ENCODE data around the gene DUSP22. TPM values are rescaled to one million over a fixed set of nuclear protein-coding genes. Genes with fewer than 3 reads are reported as not detected.
"Not testable (repeated sequence)": the region's sequence is repeated elsewhere in the genome, so short reads cannot be mapped to it uniquely, and the experiment has no call there.

DUSP22 gene
- total RNA-seq, 8 experiments from 2014 or later, result 17.1 to 46.5 (median 18.5) TPM

- no peak for ATAC-seq (replicated peaks in 6 of 8)
- Histone ChIP-seq H3K27ac (no peak overlapping the region), H3K4me1 (replicated peaks in 1 of 2) (no peaks in the 10 kb centered on the region), H3K4me3 (no peak overlapping the region)
- in situ Hi-C loops (cut with MboI; ENCODE audit: low pct_unique_long_range_greater_than_20kb in 2 of 9, low sequenced_read_pairs in 9 of 9, unreplicated experiment in 9 of 9), result no loop called here
- WGBS, 10 experiments, result 25 to 70% (median 55%) methylated on average over 4 to 11 of the region's 11 CpGs
Observed at GRCh38 chr6:364609-365540, 72.6 kb downstream of the DUSP22 start.

- no peak overlapping the region for H3K27ac ChIP-seq
- WGBS, 10 experiments, result 29 to 75% (median 55%) methylated on average over 5 to 6 of the region's 6 CpGs; no CpG with 5 or more reads in 1 of the 10 experiments
- H3K4me1 ChIP-seq (replicated peaks in 1 of 2), result no peaks in the 10 kb centered on the region
- no peak for ATAC-seq (replicated peaks in 6 of 8)
- H3K4me3 ChIP-seq, result no peak overlapping the region
- in situ Hi-C loops (cut with MboI; ENCODE audit: low pct_unique_long_range_greater_than_20kb in 2 of 9, low sequenced_read_pairs in 9 of 9, unreplicated experiment in 9 of 9), result no loop called here
Observed at GRCh38 chr6:365835-366234, 73.5 kb downstream of the DUSP22 start.

GRCh38 chr6:366389-367297, 74.4 kb downstream of the DUSP22 start:
- H3K4me1 ChIP-seq (replicated peaks in 1 of 2), result no peaks in the 10 kb centered on the region
- in situ Hi-C loops (cut with MboI; ENCODE audit: low pct_unique_long_range_greater_than_20kb in 2 of 9, low sequenced_read_pairs in 9 of 9, unreplicated experiment in 9 of 9), result no loop called here
- H3K27ac ChIP-seq, result no peak overlapping the region
- ATAC-seq (replicated peaks in 6 of 8), result no peak
- WGBS, 10 experiments, result 28 to 76% (median 60%) methylated on average over 12 to 19 of the region's 19 CpGs
- no peak overlapping the region for H3K4me3 ChIP-seq

- WGBS, 10 experiments, result 20 to 80% (median 56%) methylated on average over 2 to 8 of the region's 8 CpGs
- H3K4me1 ChIP-seq (replicated peaks in 1 of 2), result no peaks in the 10 kb centered on the region
- no peak for ATAC-seq (replicated peaks in 6 of 8)
- no peak overlapping the region for H3K27ac ChIP-seq
- H3K4me3 ChIP-seq, result no peak overlapping the region
- in situ Hi-C loops (cut with MboI; ENCODE audit: low pct_unique_long_range_greater_than_20kb in 2 of 9, low sequenced_read_pairs in 9 of 9, unreplicated experiment in 9 of 9), result no loop called here
Observed at GRCh38 chr6:367298-367794, 75.1 kb downstream of the DUSP22 start.

GRCh38 chr6:367891-368630, 75.8 kb downstream of the DUSP22 start:
- ATAC-seq (replicated peaks in 6 of 8), result no peak
- Histone ChIP-seq H3K4me3 (no peak overlapping the region), H3K27ac (no peak overlapping the region), H3K4me1 (replicated peaks in 1 of 2) (no peaks in the 10 kb centered on the region)
- in situ Hi-C loops (cut with MboI; ENCODE audit: low pct_unique_long_range_greater_than_20kb in 2 of 9, low sequenced_read_pairs in 9 of 9, unreplicated experiment in 9 of 9), result no loop called here
- WGBS, 10 experiments, result 34 to 73% (median 61%) methylated on average over 5 to 15 of the region's 17 CpGs

- Histone ChIP-seq H3K27ac (no peak overlapping the region), H3K4me1 (replicated peaks in 1 of 2) (no peaks in the 10 kb centered on the region), H3K4me3 (no peak overlapping the region)
- in situ Hi-C loops (cut with MboI; ENCODE audit: low pct_unique_long_range_greater_than_20kb in 2 of 9, low sequenced_read_pairs in 9 of 9, unreplicated experiment in 9 of 9), result no loop called here
- 30 to 73% (median 59%) methylated on average over 6 to 13 of the region's 13 CpGs for WGBS, 10 experiments
- ATAC-seq (replicated peaks in 6 of 8), result no peak
Observed at GRCh38 chr6:369559-370431, 77.5 kb downstream of the DUSP22 start.

- no peak overlapping the region for H3K27ac ChIP-seq
- in situ Hi-C loops (cut with MboI; ENCODE audit: low pct_unique_long_range_greater_than_20kb in 2 of 9, low sequenced_read_pairs in 9 of 9, unreplicated experiment in 9 of 9), result no loop called here
- 28 to 63% (median 52%) methylated on average over 3 to 6 of the region's 6 CpGs; no CpG with 5 or more reads in 2 of the 10 experiments for WGBS, 10 experiments
- no peak overlapping the region for H3K4me3 ChIP-seq
- no peak for ATAC-seq (replicated peaks in 6 of 8)
- no peaks in the 10 kb centered on the region for H3K4me1 ChIP-seq (replicated peaks in 1 of 2)
Observed at GRCh38 chr6:370555-370954, 78.3 kb downstream of the DUSP22 start.

GRCh38 chr6:371851-372250, 79.6 kb downstream of the DUSP22 start:
- WGBS, 10 experiments, result 29 to 71% (median 55%) methylated on average over 1 to 2 of the region's 2 CpGs; no CpG with 5 or more reads in 4 of the 10 experiments
- H3K4me3 ChIP-seq; H3K27ac ChIP-seq; H3K4me1 ChIP-seq (replicated peaks in 1 of 2); in situ Hi-C loops (cut with MboI; ENCODE audit: low pct_unique_long_range_greater_than_20kb in 2 of 9, low sequenced_read_pairs in 9 of 9, unreplicated experiment in 9 of 9); ATAC-seq (replicated peaks in 6 of 8): not testable (repeated sequence)

- ATAC-seq (replicated peaks in 6 of 8), result no peak
- H3K27ac ChIP-seq, result no peak overlapping the region
- 38 to 75% (median 63%) methylated on average over 2 to 14 of the region's 16 CpGs; no CpG with 5 or more reads in 1 of the 10 experiments for WGBS, 10 experiments
- H3K4me3 ChIP-seq, result no peak overlapping the region
- no peaks in the 10 kb centered on the region for H3K4me1 ChIP-seq (replicated peaks in 1 of 2)
- in situ Hi-C loops (cut with MboI; ENCODE audit: low pct_unique_long_range_greater_than_20kb in 2 of 9, low sequenced_read_pairs in 9 of 9, unreplicated experiment in 9 of 9), result no loop called here
Observed at GRCh38 chr6:372336-372911, 80.1 kb downstream of the DUSP22 start.

GRCh38 chr6:373031-373430, 80.7 kb downstream of the DUSP22 start:
- Histone ChIP-seq H3K27ac (no peak overlapping the region), H3K4me1 (replicated peaks in 1 of 2) (no peaks in the 10 kb centered on the region), H3K4me3 (no peak overlapping the region)
- no peak for ATAC-seq (replicated peaks in 6 of 8)
- 40 to 93% (median 63%) methylated on average over 2 to 8 of the region's 8 CpGs for WGBS, 10 experiments
- in situ Hi-C loops (cut with MboI; ENCODE audit: low pct_unique_long_range_greater_than_20kb in 2 of 9, low sequenced_read_pairs in 9 of 9, unreplicated experiment in 9 of 9), result no loop called here

GRCh38 chr6:373773-374724, 81.8 kb downstream of the DUSP22 start:
- 27 to 78% (median 48%) methylated on average over 11 to 26 of the region's 26 CpGs for WGBS, 10 experiments
- in situ Hi-C loops (cut with MboI; ENCODE audit: low pct_unique_long_range_greater_than_20kb in 2 of 9, low sequenced_read_pairs in 9 of 9, unreplicated experiment in 9 of 9), result no loop called here
- no peaks in the 10 kb centered on the region for H3K4me1 ChIP-seq (replicated peaks in 1 of 2)
- no peak overlapping the region for H3K27ac ChIP-seq
- H3K4me3 ChIP-seq, result no peak overlapping the region
- ATAC-seq (replicated peaks in 6 of 8), result peak in 1 of 8 experiments; percentile 52

Data from motor neuron (in vitro differentiated cells).